UCSD-AML1 (cell line): ENCODE measurements around the gene CETN3.
"Not testable (repeated sequence)": the region's sequence is repeated elsewhere in the genome, so short reads cannot be mapped to it uniquely, and the experiment has no call there.

ENCODE experiments used
- DNase-seq: peaks from one replicate; lab custom pipeline; 2025; ENCODE audit not compliant: unreplicated experiment; lab: John Stamatoyannopoulos, UW

CETN3 gene

DNA sequence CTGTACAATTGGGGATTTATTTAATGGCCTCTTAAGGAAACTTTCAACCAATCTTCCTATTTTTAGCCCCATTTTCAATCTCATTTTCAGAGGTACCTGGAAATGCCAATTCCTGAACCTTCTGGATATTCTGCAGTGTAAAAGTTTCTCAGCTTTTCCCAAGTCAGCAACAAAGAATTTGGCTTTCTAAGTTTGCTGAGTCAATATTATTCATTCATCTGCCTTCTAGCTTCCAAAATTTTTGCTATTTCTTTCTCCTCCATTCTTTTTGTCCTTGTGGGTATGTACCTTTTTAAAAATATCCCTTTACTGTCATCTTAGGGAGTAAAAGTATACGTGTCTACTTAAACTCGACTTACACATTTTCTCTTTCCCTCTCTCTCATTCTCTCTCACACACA, 25.7 kb downstream of the CETN3 start:
- DNase-seq = no peak

GRCh38 chr5:90381213-90381929, 28.2 kb downstream of the CETN3 start:
- DNase-seq = no peak

DNA sequence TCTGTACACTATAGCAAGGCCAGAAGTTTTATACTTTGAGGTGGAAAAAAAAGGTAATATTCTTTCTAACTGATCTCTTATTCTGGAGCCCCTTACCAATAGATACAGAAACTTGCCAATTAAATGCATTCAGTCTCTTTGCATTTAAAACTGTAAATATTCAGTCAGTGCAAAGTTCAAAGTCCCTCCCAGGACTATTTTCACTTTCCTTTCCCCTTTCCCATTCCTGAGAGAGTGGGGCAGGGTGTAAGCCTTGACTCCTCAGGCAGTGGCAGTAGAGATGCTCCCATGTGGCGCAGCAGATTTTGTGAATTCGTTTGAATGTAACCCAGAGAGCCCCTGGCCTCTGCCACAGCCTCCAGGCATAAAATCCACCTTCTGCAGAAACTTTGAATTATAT, 29.9 kb downstream of the CETN3 start:
- no peak for DNase-seq

DNA sequence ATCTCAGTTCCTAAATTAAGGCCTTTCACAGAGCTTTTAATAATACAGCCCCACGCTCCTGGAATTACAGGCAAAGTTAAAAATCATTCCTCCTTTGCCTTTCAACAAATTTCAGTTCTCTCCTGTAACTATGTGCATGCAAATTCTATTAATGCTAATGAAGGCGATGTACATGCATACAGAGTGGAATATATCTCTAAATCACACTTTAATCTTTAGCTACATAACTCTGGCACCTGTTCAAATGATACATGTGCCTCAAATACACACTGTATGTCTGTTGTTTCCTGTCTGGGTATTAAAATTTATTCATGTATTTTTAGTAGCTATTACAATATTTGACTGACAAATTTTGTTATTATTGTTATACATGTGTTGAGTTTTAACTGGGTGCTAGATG, 30.8 kb downstream of the CETN3 start:
- DNase-seq = no peak

DNA sequence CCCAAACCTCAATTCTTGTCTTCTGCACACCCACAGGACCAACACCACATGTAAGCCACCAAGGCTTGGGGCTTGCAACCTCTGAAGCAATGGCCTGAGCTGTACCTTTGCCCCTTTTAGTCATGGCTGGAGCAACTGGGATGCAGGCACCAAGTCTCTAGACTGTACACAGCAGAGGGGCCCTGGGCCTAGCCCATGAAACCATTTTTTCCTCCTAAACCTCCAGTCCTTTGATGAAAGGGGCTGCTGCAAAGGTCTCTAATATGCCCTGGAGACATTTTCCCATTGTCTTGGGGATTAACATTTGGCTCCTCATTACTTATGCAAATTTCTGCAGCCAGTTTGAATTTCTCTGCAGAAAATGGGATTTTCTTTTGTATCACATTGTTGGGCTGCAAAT, 38.3 kb downstream of the CETN3 start:
- not testable (repeated sequence) for DNase-seq

- DNase-seq = no peak
These were observed 40.9 kb downstream of the CETN3 start for GRCh38 chr5:90368454-90369246.

DNA sequence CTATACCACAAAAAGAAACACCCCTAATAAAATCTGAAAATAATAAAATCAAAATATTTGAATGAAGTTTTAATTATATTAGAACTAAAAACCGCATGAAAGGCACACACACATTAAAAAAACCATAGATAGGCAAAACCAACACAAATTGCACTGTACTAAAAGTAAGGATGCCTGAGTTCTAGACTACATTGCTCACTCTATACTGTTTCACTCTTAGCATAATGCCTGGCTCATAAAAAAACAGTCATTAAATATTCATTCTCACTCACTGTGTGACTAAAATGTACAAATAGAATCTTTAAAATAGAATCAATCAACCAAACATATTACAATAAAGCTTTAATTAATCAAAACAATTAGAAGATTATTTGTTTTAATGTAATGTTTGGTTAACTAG, 41.7 kb downstream of the CETN3 start:
- DNase-seq = no peak

GRCh38 chr5:90366948-90367347, 42.6 kb downstream of the CETN3 start:
- DNase-seq = no peak

DNA sequence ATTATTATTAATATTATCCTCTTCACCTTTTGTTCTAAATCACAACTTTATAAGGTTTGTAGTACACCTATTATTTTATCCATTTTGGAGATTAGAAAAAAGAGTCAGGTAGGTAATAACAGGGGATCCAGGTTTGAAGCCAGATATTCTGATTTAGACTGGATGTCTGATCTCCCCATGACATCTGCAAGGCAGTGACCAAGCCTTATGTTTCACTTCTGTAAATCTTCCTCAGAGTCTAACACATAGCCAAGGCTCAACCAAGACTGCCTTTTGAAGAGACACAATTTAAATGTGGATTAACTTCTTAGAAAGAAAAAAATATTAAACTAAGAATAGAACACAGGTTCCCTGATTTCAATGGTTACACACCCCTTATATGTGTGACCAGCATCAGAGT, 44.2 kb downstream of the CETN3 start:
- no peak for DNase-seq

DNA sequence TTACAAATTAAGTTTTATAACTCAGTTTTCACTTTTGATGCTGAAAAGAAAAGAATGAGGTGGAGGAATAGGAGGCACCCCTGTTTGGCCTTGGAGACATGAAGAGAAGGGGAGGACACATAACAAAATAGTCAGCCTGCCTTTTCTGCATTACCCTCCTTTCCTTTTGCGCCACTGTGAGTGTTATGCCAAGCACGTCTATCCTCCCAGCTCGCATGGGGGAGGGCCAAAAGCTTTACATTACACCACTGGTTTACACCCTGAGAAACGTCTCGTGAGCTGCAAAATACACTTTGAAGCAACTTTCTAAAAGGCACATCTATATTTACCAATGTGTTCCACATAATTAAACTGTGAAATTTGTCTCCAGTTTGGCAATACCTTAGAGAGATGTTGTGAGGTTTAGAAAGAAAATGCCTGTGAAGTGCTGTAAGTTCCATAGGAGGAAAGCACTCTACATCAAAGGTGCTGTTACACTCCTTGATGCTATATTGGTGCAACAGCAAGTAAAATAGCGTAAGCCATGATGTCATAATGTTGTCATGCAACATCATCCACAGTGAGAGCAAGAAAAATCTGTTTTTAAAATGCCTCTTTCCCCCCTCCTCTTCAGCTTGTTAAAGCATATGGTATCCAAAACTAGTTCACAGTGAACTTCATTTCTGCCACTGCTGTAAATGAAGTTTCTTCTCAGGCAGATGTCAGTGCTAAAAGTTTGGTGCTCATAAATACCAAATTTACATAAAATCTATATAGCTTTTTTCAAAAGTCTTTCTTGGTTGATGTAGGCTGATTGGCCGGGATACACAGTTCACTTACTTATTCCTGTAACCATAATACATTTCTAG, 50.3 kb downstream of the CETN3 start:
- DNase-seq = no peak

DNA sequence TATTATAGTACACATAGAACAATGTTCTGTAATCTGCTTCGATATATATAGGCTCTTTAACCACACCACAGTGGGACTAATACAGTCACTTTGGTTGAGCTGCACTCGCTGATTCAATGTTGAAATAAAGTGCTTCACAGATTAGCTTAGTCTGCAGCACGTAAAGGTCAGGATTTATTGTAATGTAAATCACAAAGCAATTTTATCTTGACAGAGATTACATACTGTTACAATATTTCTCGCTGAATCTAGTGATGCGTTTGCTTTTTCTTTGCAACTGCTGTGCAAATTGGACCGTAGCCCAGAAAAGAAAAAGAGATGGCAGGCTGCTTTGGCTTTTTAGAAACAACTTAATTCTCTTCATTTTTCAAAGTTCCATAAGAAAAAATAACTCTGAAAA, 52.9 kb downstream of the CETN3 start:
- DNase-seq = no peak

- no peak for DNase-seq
These were observed 53.4 kb downstream of the CETN3 start for GRCh38 chr5:90356176-90356575.

- no peak for DNase-seq
These were observed 53.9 kb downstream of the CETN3 start for GRCh38 chr5:90355635-90356034.

- DNase-seq = no peak
These were observed 56.3 kb downstream of the CETN3 start for GRCh38 chr5:90353254-90353653.

GRCh38 chr5:90351101-90351500, 58.5 kb downstream of the CETN3 start:
- DNase-seq = no peak

GRCh38 chr5:90347462-90347861, 62.1 kb downstream of the CETN3 start:
- DNase-seq = no peak

GRCh38 chr5:90345684-90346083, 63.9 kb downstream of the CETN3 start:
- no peak for DNase-seq

GRCh38 chr5:90344689-90345088, 64.9 kb downstream of the CETN3 start:
- DNase-seq = no peak

- not testable (repeated sequence) for DNase-seq
These were observed 65.8 kb downstream of the CETN3 start for GRCh38 chr5:90343731-90344130.

DNA sequence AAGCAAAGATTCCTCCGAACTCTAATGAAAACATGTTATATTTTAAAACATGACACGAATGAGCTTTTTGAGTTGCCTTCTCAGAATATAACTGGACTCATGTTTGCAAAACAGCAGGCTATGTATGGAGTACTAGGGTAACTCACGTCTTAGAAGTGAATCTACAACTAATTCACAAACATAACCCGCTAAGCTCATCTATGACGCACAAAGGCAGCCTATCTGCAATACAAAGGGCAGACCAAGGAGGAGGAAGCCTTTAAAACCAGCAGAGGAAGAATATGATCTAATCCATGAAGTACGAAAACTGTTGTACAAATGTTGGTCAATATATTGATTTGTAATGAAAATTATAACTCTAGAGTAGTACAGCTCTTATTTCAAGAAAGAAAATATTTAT, 67.0 kb downstream of the CETN3 start:
- no peak for DNase-seq
